CD4-positive, CD25-positive, alpha-beta regulatory T cell (primary cell): ENCODE measurements around the gene C1QTNF7. TPM values are rescaled to one million over a fixed set of nuclear protein-coding genes. Genes with fewer than 3 reads are reported as not detected.

ENCODE experiments used
- polyA plus RNA-seq, 4 donors: library from polyadenylated mRNA; unstranded; fragments of 300-500 nt; fragmentation: Illumina TruSeq; gene quantifications; one replicate each; pipeline ENCODE4 v1.2.3, GENCODE V29; 2021
- total RNA-seq: library from RNA; stranded (reverse); gene quantifications from one replicate; pipeline ENCODE4 v1.2.3, GENCODE V29; 2022

Gene C1QTNF7
- total and polyA plus RNA-seq, 5 donors from 2014 or later, result not detected

Other genes with a start within 250 kb of the C1QTNF7 start
- gene CC2D2A, start 41.8 kb downstream of the C1QTNF7 start, total RNA-seq, result not detected
- gene CC2D2A, start 41.8 kb downstream of the C1QTNF7 start, polyA plus RNA-seq, result under 1 TPM; 0.09 to 0.64 (median 0.50) TPM
- gene FBXL5, start 227.3 kb downstream of the C1QTNF7 start, total RNA-seq, result 53.3 TPM
- gene FBXL5, start 227.3 kb downstream of the C1QTNF7 start, polyA plus RNA-seq, result 100 to 1,000 TPM; 123 to 137 (median 128) TPM